ENCODE data around the gene OGFR.

The OGFR gene

DNA sequence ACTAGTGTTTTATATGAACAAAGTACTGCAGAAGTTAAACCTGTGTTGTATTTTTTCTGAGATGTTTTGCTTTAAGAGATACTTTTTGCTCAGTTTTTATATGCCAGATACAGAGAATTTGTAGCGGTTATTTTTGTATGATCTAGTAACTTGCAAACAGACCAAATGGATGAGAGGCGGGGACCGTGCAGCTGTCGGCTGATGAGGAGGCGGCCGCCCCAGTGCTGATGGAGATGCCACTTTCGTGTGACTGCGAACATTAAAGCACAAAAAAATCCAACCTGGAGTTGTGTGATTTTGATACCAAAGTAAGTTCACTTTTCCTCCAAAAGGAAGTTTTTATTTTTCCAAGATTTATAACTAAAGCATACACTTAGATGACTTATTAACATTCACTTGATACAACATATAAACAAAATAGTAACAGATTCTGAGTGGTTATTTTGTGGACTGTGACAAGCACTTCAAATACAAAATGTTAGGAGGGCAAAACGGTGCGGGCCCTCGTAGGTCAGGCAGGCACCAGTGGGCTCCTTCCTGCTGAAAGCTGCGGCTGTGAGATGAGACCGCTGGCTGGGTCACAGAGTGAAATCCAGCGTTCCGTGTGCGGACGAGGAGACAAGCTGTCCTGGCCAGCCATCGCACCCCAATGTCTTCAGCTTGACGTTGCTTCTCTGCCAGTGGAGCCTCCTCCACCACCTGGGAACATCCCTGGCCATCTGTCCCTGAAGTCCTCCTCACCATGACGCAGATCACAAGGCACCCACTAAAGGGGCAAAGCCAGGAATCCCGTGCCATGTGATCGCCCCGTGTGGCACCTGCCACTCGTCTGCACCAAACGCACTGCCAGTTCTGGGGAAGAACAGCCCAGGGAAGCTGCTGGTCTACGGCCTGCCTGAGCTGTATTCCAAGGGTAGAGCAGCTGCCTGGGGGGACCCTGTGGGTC, 4.0 kb upstream of the OGFR start:
- no peak for DNase-seq

GRCh38 chr20:62801284-62802010, 3.2 kb upstream of the OGFR start:
- DNase-seq, result no peak

DNA sequence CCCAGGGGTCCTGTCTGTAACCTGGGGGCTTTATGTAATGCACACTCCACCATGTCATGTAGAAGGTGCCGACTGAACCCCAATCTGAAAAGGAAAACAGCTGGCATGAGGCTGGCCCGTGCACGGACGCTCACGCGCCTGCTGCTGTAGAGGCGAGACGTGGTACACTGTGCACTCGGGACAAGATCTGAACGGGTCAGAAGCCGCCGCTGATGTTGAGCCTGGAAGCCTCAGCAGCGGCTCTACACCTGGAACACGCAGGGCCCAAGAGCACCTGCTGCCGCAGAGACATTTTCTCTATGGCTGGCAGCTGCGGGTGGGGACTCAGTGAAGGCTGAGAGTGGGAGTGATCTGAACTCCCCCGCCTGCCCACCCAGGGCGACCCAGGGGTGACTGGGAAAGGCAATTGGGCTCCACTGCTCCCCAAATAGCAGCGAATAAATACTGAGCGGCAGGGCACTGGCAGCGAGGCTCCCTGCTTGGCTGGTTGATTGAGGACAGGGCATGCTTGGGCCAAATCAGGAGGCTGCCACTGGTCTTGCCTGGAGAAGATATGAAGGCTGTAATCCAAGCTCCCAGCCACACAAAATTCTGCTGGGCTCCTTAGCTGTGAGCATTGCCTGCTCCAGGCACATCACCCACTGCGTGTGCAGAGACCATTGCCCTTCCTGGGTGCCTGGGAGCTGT, 2.5 kb upstream of the OGFR start:
- DNase-seq, result no peak

DNA sequence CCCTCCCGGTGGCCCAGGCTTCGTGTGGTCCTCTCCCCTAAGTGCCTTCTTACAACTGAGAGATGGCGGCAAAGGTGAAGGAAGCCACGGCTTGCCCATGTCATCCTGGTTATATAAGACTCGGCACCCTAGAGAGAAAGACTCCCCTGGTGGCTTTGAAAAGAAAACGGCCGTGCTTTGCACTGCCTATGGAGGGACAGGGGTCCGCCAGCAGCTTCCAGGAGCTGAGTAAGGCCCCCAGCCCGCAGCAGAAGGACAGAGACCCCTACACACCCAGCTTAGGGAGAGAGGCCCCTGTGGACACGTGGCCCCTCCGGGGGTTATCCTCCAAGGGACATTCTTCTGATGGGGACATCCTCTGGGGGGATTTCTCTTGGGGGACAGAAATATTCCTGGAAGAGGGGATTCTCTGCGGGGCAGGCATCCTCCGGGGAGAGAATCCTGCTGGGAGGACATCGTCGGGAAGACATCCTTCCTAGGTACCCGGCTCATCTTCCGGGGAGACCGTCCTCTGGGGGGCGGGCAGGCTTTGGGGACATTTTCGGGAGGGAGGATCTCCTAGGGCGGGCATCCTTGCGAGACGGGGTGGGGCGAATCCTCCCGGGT, 511 bp upstream of the OGFR start:
- DNase-seq, result no peak

- DNase-seq, result no peak
Measured at GRCh38 chr20:62805155-62805710, 598 bp downstream of the OGFR start.

- no peak for DNase-seq
Measured at GRCh38 chr20:62805711-62806382, 1.2 kb downstream of the OGFR start.

DNA sequence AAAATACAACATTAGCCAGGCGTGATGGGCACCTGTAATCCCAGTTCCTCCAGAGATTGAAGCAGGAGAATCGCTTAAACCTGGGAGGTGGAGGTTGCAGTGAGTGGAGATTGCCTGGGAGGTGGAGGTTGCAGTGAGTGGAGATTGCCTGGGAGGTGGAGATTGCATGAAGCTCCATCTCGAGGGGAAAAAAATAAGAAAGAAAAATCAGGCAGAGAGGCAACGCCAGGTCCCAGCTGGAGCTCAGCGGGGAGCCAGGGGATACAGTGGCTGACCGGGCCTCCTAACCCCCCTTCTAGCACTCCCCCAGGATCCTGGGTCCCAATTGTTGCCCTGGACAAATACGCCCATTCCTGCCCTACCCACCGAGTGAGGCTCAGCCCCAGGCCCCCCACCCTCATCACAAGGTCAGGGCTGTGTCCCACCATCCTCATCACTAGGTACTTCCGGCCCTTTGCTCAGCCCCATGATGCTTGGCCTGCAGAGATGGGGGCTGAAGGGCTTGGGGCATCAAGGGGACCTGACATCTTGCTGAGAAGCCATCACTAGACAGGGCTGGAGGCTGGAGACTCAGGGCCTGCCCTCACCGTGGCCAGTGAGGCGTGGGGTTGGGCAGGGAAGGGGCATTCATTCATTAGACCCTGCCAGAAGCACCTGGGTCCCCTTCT, 1.9 kb downstream of the OGFR start:
- no peak for DNase-seq

GRCh38 chr20:62807444-62808210, 3.0 kb downstream of the OGFR start:
- no peak for DNase-seq

- DNase-seq, result peak; percentile 59
Measured at GRCh38 chr20:62808211-62808865, 3.7 kb downstream of the OGFR start.

DNA sequence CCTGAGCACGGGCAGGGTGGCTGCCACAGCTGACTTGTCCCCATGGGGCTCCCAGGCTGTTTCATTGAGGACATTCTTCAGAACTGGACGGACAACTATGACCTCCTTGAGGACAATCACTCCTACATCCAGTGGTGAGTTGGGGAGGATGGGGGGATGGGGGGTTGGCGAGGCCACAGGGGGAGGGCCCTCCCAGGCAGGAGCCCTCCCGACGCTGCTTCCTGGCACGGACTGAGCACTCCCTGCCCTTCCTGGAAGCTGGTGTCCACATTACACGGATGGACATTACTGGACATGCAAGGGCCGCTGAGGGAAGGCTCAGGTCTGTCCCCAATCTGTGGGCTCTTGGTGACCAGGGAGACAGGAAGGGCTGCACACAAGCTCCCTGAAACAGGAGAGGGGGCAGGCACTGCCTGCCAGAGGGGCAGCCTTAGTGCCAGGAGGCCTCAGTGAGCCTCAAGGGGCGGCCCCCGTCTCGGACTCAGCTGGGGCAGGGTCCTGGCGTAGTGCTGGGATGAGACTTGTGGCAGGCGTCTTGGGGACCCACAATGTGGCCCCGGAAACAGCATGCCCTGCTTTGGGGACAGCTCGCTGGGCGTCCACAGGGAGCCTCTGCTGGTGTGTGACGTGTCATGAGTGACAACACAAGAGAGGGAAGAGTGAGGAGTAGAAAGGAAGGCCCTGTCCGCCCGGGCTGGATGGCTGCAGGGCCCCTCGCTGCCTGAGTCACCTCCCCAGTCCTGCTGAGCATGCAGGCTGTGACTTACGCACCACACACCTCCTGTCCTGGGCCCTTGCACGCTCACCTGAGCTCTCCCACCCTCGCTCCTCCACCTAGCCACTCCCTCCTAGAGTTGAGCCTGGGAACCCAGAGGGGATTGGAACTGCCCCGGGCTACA, 5.1 kb downstream of the OGFR start:
- no peak for DNase-seq

DNA sequence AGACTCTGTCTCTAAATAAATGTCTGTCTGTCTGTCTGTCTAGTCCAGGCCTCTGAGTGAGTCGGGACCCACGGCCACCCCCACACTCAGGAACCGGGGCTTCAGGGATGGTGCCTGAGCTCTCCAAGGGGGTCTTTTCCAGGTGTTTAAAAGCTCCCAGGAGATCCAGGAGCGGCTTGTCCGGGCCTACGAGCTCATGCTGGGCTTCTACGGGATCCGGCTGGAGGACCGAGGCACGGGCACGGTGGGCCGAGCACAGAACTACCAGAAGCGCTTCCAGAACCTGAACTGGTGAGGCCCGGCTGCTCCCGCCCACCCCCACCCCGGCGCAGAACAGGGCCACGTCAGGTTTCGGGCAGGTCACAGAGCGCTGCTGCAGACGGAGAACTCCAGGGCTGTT, 6.7 kb downstream of the OGFR start:
- no peak for DNase-seq

GRCh38 chr20:62811720-62812119, 7.1 kb downstream of the OGFR start:
- no peak for DNase-seq

DNA sequence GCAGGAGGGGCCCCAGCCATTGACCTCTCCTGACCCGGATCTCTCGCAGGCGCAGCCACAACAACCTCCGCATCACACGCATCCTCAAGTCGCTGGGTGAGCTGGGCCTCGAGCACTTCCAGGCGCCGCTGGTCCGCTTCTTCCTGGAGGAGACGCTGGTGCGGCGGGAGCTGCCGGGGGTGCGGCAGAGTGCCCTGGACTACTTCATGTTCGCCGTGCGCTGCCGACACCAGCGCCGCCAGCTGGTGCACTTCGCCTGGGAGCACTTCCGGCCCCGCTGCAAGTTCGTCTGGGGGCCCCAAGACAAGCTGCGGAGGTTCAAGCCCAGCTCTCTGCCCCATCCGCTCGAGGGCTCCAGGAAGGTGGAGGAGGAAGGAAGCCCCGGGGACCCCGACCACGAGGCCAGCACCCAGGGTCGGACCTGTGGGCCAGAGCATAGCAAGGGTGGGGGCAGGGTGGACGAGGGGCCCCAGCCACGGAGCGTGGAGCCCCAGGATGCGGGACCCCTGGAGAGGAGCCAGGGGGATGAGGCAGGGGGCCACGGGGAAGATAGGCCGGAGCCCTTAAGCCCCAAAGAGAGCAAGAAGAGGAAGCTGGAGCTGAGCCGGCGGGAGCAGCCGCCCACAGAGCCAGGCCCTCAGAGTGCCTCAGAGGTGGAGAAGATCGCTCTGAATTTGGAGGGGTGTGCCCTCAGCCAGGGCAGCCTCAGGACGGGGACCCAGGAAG, 7.7 kb downstream of the OGFR start:
- no peak for DNase-seq

DNA sequence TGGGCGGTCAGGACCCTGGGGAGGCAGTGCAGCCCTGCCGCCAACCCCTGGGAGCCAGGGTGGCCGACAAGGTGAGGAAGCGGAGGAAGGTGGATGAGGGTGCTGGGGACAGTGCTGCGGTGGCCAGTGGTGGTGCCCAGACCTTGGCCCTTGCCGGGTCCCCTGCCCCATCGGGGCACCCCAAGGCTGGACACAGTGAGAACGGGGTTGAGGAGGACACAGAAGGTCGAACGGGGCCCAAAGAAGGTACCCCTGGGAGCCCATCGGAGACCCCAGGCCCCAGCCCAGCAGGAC, 8.2 kb downstream of the OGFR start:
- no peak for DNase-seq

DNA sequence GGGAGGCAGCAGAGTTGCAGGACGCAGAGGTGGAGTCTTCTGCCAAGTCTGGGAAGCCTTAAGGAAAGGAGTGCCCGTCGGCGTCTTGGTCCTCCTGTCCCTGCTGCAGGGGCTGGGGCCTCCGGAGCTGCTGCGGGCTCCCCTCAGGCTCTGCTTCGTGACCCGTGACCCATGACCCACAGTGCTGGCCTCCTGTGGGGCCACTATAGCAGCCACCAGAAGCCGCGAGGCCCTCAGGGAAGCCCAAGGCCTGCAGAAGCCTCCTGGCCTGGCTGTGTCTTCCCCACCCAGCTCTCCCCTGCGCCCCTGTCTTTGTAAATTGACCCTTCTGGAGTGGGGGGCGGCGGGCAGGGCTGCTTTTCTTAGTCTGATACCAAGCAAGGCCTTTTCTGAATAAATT, 9.0 kb downstream of the OGFR start:
- DNase-seq, result no peak

- no peak for DNase-seq
Measured at GRCh38 chr20:62814060-62814708, 9.5 kb downstream of the OGFR start.

DNA sequence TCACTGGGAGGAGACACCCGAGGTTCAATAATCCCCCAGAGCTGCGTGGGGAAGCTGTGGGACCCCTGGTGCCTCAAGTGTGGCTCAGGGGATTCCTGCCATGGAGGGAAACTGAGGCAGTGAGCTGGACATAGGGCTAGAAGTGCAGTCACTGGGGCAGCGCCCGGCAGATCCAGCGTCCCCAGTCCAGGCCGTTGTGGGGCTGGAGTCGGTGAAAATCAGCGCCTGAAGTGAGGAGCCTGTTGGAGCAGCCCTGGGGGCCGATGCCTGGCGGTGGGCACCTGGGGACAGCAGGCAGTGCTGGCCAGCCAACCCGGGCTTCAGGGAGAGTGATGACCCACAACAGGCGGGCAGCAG, 10.1 kb downstream of the OGFR start:
- DNase-seq, result no peak
